Adrenal gland (tissue), 5 donors: ENCODE results near the gene MGMT.

Source experiments
- CTCF ChIP-seq, 6 experiments: fragments of 450-650 bp in 4 of 6; fragments of 200-600 bp in 2 of 6; sonication (generic) in 1 of 6; IDR thresholded peaks; 1 replicate in 5 of 6; 2 replicates in 1 of 6; pipeline versions ENCODE4 v1.5.1 to v1.8.0; 2016 to 2021; ENCODE audit warnings: antibody characterized with exemption in 6 of 6, mild to moderate bottlenecking in 2 of 6, moderate library complexity in 1 of 6
- POLR2A ChIP-seq, 2 donors: fragments of 450-650 bp; IDR thresholded peaks; one replicate each; pipeline ENCODE4 v1.6.1; 2017; ENCODE audit warnings: antibody characterized with exemption in 2 of 2, mild to moderate bottlenecking in 2 of 2, moderate library complexity in 1 of 2
- donor health status: DM: no; HTN: no; CAD: no.

- no peak for TF ChIP-seq CTCF (IDR thresholded peaks at IDR 0.05)
- no peak for TF ChIP-seq POLR2A (IDR thresholded peaks at IDR 0.05)
Measured at GRCh38 chr10:129447486-129447885, 19.6 kb upstream of the MGMT start.
